ENCODE results near the gene SCCPDH.

The SCCPDH gene

GRCh38 chr1:246771366-246771765 is 47.2 kb downstream of the SCCPDH start:
- TF ChIP-seq REST (IDR thresholded peaks at IDR 0.05; ENCODE audit: insufficient replicate concordance, low read depth) (no peak), CTCF (IDR thresholded peaks at IDR 0.05; ENCODE audit: insufficient read depth, low read length) (no peak), SPI1 (IDR thresholded peaks at IDR 0.05; ENCODE audit: borderline replicate concordance, low read depth) (no peak), GABPA (IDR thresholded peaks at IDR 0.05; ENCODE audit: low read depth) (no peak), POLR2AphosphoS5 (IDR thresholded peaks at IDR 0.05; ENCODE audit: low read depth) (no peak)
- no peak for DNase-seq (ENCODE audit: low read depth in 1 of 2, low spot score in 1 of 2)
- Histone ChIP-seq H3K27ac (replicated peaks) (no peak overlapping the region), H3K27me3 (ENCODE audit: insufficient read depth, poor library complexity, severe bottlenecking) (no peaks in the 10 kb centered on the region), H3K4me3 (replicated peaks; ENCODE audit: insufficient read depth, low read length) (no peak overlapping the region)

GRCh38 chr1:246772686-246773085 is 48.5 kb downstream of the SCCPDH start:
- no peaks in the 10 kb centered on the region for H3K27me3 ChIP-seq (ENCODE audit: insufficient read depth, poor library complexity, severe bottlenecking)
- no peak for DNase-seq (ENCODE audit: low read depth in 1 of 2, low spot score in 1 of 2)
- TF ChIP-seq CTCF (IDR thresholded peaks at IDR 0.05; ENCODE audit: insufficient read depth, low read length) (no peak), GABPA (IDR thresholded peaks at IDR 0.05; ENCODE audit: low read depth) (no peak), SPI1 (IDR thresholded peaks at IDR 0.05; ENCODE audit: borderline replicate concordance, low read depth) (no peak), REST (IDR thresholded peaks at IDR 0.05; ENCODE audit: insufficient replicate concordance, low read depth) (no peak), POLR2AphosphoS5 (IDR thresholded peaks at IDR 0.05; ENCODE audit: low read depth) (no peak)
- no peak overlapping the region for H3K4me3 ChIP-seq (replicated peaks; ENCODE audit: insufficient read depth, low read length)
- no peak overlapping the region for H3K27ac ChIP-seq (replicated peaks)

GRCh38 chr1:246773213-246773641 is 49.0 kb downstream of the SCCPDH start:
- no peaks in the 10 kb centered on the region for H3K27me3 ChIP-seq (ENCODE audit: insufficient read depth, poor library complexity, severe bottlenecking)
- TF ChIP-seq CTCF (IDR thresholded peaks at IDR 0.05; ENCODE audit: insufficient read depth, low read length): no peak
- TF ChIP-seq POLR2AphosphoS5 (IDR thresholded peaks at IDR 0.05; ENCODE audit: low read depth): no peak
- TF ChIP-seq SPI1 (IDR thresholded peaks at IDR 0.05; ENCODE audit: borderline replicate concordance, low read depth): no peak
- TF ChIP-seq REST (IDR thresholded peaks at IDR 0.05; ENCODE audit: insufficient replicate concordance, low read depth): no peak
- TF ChIP-seq GABPA (IDR thresholded peaks at IDR 0.05; ENCODE audit: low read depth): no peak
- H3K27ac ChIP-seq (replicated peaks): no peak overlapping the region
- DNase-seq (ENCODE audit: low read depth in 1 of 2, low spot score in 1 of 2): no peak
- H3K4me3 ChIP-seq (replicated peaks; ENCODE audit: insufficient read depth, low read length): no peak overlapping the region

Measured in HL-60 (cell line).